H1 (cell line): ENCODE results near the gene DISC1.

Experiments
- ATF3 ChIP-seq: IDR thresholded peaks from 2 replicates; pipeline ENCODE4 v1.6.1; 2011; ENCODE audit warnings: low read depth, mild to moderate bottlenecking, low read length; ENCODE audit not compliant: insufficient read depth
- BRCA1 ChIP-seq: IDR thresholded peaks from 2 replicates; pipeline ENCODE4 v1.6.1; 2012; ENCODE audit warnings: low read depth, low read length, improper control_type of control experiment
- CTCF ChIP-seq, 3 experiments: IDR thresholded peaks; 1 replicate in 2 of 3; 2 replicates in 1 of 3; pipeline versions ENCODE4 v1.5.1 to v1.6.1; 2011; ENCODE audit warnings: low read length in 3 of 3, mild to moderate bottlenecking in 3 of 3, inconsistent platforms in 2 of 3, low read depth in 1 of 3, moderate library complexity in 1 of 3; ENCODE audit not compliant: insufficient read depth in 1 of 3; ENCODE audit errors: control extremely low read depth in 1 of 3
- EP300 ChIP-seq, 2 experiments: IDR thresholded peaks; 1 replicate in 1 of 2; 2 replicates in 1 of 2; pipeline ENCODE4 v1.6.1; 2011 to 2012; ENCODE audit warnings: low read depth in 2 of 2, low read length in 2 of 2, mild to moderate bottlenecking in 2 of 2, borderline replicate concordance in 1 of 2, inconsistent platforms in 1 of 2, moderate library complexity in 1 of 2
- EZH2 ChIP-seq: fragments of 200-600 bp; sonication (generic); IDR thresholded peaks from 2 replicates; pipeline ENCODE4 v1.7.1; 2012; ENCODE audit warnings: low read depth, mild to moderate bottlenecking, moderate library complexity, low read length, inconsistent platforms; ENCODE audit not compliant: severe bottlenecking
- KDM1A ChIP-seq: fragments of 200-600, 300-600 bp; sonication (generic); IDR thresholded peaks from 2 replicates; pipeline ENCODE4 v1.7.1; 2016; ENCODE audit warnings: mild to moderate bottlenecking, low read length, borderline replicate concordance
- POLR2A ChIP-seq, 2 experiments: IDR thresholded peaks; 1 replicate in 1 of 2; 2 replicates in 1 of 2; pipeline ENCODE4 v1.6.1; 2011; ENCODE audit warnings: low read depth in 2 of 2, low read length in 2 of 2, mild to moderate bottlenecking in 2 of 2; ENCODE audit errors: control extremely low read depth in 1 of 2
- SIN3A ChIP-seq, 2 experiments: IDR thresholded peaks in 1 of 2; conservative IDR thresholded peaks in 1 of 2; 2 replicates each; pipeline ENCODE4 v1.6.1; 2011 to 2012; ENCODE audit warnings: low read length in 2 of 2, improper control_type of control experiment in 1 of 2, low read depth in 1 of 2, mild to moderate bottlenecking in 1 of 2
- SP1 ChIP-seq: IDR thresholded peaks from 2 replicates; pipeline ENCODE4 v1.6.1; 2011; ENCODE audit warnings: low read depth, low read length
- SP4 ChIP-seq: IDR thresholded peaks from 2 replicates; pipeline ENCODE4 v1.6.1; 2012; ENCODE audit warnings: low read length, inconsistent platforms
- TF ChIP-seq, protein P1 (sequence below): IDR thresholded peaks from 2 replicates; pipeline ENCODE4 v1.6.1; 2012; ENCODE audit warnings: low read length, inconsistent platforms

GRCh38 chr1:231950331-231951128 lies 323.9 kb downstream of the DISC1 start:
- no peak for TF ChIP-seq KDM1A
- TF ChIP-seq CTCF (IDR thresholded peaks at IDR 0.05; ENCODE audit: control extremely low read depth in 1 of 3, insufficient read depth in 1 of 3, low read depth in 1 of 3, low read length in 3 of 3): no peak
- TF ChIP-seq, protein P1, sequence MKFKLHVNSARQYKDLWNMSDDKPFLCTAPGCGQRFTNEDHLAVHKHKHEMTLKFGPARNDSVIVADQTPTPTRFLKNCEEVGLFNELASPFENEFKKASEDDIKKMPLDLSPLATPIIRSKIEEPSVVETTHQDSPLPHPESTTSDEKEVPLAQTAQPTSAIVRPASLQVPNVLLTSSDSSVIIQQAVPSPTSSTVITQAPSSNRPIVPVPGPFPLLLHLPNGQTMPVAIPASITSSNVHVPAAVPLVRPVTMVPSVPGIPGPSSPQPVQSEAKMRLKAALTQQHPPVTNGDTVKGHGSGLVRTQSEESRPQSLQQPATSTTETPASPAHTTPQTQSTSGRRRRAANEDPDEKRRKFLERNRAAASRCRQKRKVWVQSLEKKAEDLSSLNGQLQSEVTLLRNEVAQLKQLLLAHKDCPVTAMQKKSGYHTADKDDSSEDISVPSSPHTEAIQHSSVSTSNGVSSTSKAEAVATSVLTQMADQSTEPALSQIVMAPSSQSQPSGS: no peak
- no peak for TF ChIP-seq SIN3A (conservative IDR thresholded peaks at IDR 0.05 in 1 of 2, IDR thresholded peaks at IDR 0.05 in 1 of 2; ENCODE audit: low read depth in 1 of 2, low read length in 2 of 2)
- TF ChIP-seq BRCA1: no peak
- no peak for TF ChIP-seq POLR2A (IDR thresholded peaks at IDR 0.05; ENCODE audit: control extremely low read depth in 1 of 2, low read depth in 2 of 2, low read length in 2 of 2)
- no peak for TF ChIP-seq ATF3
- TF ChIP-seq EZH2: no peak
- no peak for TF ChIP-seq EP300 (IDR thresholded peaks at IDR 0.05; ENCODE audit: borderline replicate concordance in 1 of 2, low read depth in 2 of 2, low read length in 2 of 2)
- no peak for TF ChIP-seq SP1
- no peak for TF ChIP-seq SP4
